SJCRH30 (cell line): ENCODE measurements around the gene DHX8. TPM values are rescaled to one million over a fixed set of nuclear protein-coding genes. Genes with fewer than 3 reads are reported as not detected.
"Not testable (repeated sequence)": the region's sequence is repeated elsewhere in the genome, so short reads cannot be mapped to it uniquely, and the experiment has no call there.

Experiments used
- DNase-seq, 2 experiments: peaks; one replicate each; pipeline ENCODE4 v3.0.0-alpha.2; 2015 to 2020
- H3K27ac ChIP-seq: fragments of 250-450 bp; sonication (Bioruptor Pico); 2 replicates; pipeline ENCODE4 v1.5.1; 2020; ENCODE audit warnings: mild to moderate bottlenecking, moderate library complexity
- H3K27me3 ChIP-seq: fragments of 250-450 bp; sonication (Bioruptor Pico); 2 replicates; pipeline ENCODE4 v1.5.1; 2020; ENCODE audit warnings: mild to moderate bottlenecking, moderate library complexity
- H3K36me3 ChIP-seq: fragments of 250-450 bp; sonication (Bioruptor Pico); 2 replicates; pipeline ENCODE4 v1.5.1; 2020; ENCODE audit warnings: mild to moderate bottlenecking, moderate library complexity
- H3K4me1 ChIP-seq: fragments of 250-450 bp; sonication (Bioruptor Pico); 2 replicates; pipeline ENCODE4 v1.5.1; 2020; ENCODE audit warnings: mild to moderate bottlenecking, moderate library complexity
- H3K4me3 ChIP-seq: fragments of 250-450 bp; sonication (Bioruptor Pico); 2 replicates; pipeline ENCODE4 v1.5.1; 2020; ENCODE audit warnings: mild to moderate bottlenecking, moderate library complexity
- H3K9me3 ChIP-seq: fragments of 250-450 bp; sonication (Bioruptor Pico); replicated peaks from 2 replicates; pipeline ENCODE4 v1.5.1; 2020; ENCODE audit warnings: mild to moderate bottlenecking, moderate library complexity
- total RNA-seq: library from RNA; depleted of rRNA; stranded (reverse); fragments of >200 nt; shearing (Covaris generic); gene quantifications from 2 replicates; pipeline ENCODE4 v1.2.3, GENCODE V29; 2014; rRNA removed

The DHX8 gene
- total RNA-seq: 54.3 and 56.2 TPM in 2 replicates

DNA sequence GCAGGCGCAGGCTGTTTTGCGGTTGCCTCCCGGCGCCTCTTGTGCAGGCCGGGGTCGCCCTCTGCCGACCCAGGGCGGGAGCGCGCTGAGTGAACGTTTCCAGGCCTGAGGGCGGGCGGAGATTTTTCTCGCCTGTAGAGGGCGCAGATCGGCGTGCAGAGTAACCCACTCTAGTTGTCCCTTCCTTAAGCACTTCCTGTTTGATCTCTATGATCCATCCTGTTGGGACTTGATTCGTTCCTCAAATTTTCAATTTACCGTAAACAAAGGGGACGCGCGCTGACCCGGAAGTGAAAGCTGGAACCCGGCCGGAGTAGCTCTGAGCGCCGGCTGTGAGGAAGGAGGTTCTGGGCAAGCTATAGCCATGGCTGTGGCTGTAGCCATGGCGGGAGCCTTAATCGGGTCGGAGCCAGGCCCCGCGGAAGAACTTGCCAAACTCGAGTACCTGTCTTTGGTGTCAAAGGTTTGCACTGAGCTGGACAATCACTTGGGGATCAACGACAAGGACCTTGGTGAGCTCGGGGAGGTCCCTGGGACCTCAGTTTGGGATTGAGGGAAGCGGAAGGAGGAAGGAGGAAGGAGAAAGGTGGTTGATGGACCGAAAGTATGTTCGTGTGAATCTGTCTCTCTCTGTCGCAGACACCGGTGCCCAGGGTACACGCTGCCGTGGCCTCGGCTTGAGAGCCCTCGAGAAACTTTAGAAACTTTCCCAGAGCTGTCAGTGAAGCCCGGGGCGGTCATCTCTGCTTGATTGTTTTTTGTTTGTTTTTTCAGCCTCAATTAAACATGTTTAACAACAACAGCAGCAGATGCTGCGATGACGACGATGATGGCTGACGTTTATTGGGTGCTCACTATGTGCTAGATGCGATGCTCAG, at the start of gene DHX8:
DHX8 (plus strand) TSS at position 302 of the 878 bp plus-strand sequence; CDS start at position 365, 63 bp downstream.
- no peaks in the 10 kb centered on the region for H3K27me3 ChIP-seq
- H3K36me3 ChIP-seq: no peaks in the 10 kb centered on the region
- H3K4me1 ChIP-seq: peaks cover 6% of the 10 kb centered on the region
- H3K4me3 ChIP-seq: peak within 1 kb of the TSS; percentile 77
- peak within 1 kb of the TSS; percentile 69 for H3K27ac ChIP-seq
- H3K9me3 ChIP-seq: no peaks in the 10 kb centered on the region
- peak; percentile 96 to 99 for DNase-seq

DNA sequence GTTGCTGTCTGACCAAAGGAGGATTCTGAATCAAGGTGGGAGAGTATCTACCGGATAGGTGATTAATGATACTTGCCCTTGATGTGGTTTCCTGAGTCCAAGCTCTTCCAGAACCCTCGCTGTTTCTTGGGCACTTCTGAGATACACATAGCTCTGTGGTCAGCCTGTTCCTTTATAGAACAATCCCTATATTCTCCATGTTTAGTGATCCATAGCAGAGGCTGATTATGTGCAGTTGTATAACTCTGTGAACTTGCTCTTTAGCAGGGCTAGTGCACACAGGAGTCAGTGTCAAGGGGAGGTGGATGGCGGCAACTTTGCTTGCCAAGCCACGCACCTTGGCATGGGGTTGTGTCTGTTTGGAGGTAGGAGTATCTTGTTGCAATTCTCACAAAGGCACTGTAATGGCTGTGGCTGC, 48.9 kb upstream of the DHX8 start:
- DNase-seq: no peak
- Histone ChIP-seq H3K27ac (no peak overlapping the region), H3K36me3 (no peaks in the 10 kb centered on the region), H3K27me3 (peaks cover 3% of the 10 kb centered on the region; the same call in 1 of the 2 replicates), H3K4me3 (no peak overlapping the region), H3K4me1 (no peaks in the 10 kb centered on the region), H3K9me3 (no peaks in the 10 kb centered on the region)

DNA sequence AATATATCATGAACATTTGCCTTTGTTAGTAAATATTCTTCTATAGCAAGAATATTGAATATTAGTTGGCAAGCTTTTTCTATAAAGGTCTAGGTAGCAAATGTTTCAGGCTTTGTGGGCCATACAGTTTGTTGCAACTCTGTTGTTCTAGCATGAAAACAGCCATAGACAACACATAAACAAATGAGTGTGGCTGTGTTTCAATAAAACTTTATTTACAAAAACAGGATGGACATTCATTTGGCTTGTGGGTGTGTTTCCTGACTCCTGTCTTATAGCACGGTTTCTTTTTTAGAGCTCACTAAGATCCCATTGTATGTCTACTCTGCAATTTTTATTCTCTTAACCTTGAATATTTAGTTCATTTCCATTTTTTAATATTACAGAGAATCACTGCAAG, 46.0 kb upstream of the DHX8 start:
- H3K4me3 ChIP-seq: no peak overlapping the region
- no peak for DNase-seq
- 0 out of 2 replicates have a peak, but pooled peaks cover 3% of the 10 kb centered on the region for H3K27me3 ChIP-seq
- no peaks in the 10 kb centered on the region for H3K4me1 ChIP-seq
- H3K36me3 ChIP-seq: no peaks in the 10 kb centered on the region
- H3K27ac ChIP-seq: no peak overlapping the region
- no peaks in the 10 kb centered on the region for H3K9me3 ChIP-seq

DNA sequence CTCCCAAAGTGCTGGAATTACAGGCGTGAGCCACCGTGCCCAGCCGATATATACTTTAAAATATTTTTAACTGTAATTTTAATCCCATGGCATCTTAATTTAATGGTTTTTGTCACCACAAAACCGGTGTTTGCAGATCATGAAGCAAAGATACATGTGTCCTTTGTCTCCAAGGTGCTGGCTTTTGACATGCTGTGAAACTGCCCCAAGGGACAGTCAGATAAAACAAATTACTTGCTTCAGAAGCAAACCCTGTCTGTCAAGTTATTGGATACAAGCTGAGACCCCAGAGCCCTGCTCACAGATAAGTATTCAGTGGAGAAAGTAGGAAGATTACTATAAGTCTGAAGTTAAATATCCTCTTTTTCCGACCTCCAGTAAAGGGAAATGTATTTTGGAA, 45.1 kb upstream of the DHX8 start:
- Histone ChIP-seq H3K4me3 (no peak overlapping the region), H3K36me3 (no peaks in the 10 kb centered on the region), H3K4me1 (no peaks in the 10 kb centered on the region), H3K9me3 (no peaks in the 10 kb centered on the region), H3K27me3 (0 out of 2 replicates have a peak, but pooled peaks cover 3% of the 10 kb centered on the region), H3K27ac (no peak overlapping the region)
- DNase-seq: no peak

DNA sequence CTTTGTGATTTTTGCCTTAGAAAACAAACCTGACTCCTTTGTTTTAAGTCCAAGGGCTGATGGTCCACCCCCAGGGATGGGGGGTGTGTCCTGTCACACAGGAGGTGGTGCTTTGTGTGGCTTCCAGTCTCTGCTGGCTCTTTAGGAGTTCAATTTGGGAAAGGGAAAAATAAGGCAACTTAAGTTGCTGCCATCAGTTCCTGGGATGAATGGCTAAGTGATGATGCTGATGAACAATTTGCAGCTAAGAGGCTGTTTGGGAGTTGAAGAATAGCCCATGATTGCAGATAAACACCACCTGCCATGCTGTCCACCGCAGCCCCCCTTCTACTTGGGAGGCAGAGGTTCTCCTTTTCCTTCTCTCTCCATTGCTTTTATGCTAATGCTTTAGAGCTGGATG, 44.7 kb upstream of the DHX8 start:
- DNase-seq: no peak
- H3K36me3 ChIP-seq: no peaks in the 10 kb centered on the region
- 0 out of 2 replicates have a peak, but pooled peaks cover 3% of the 10 kb centered on the region for H3K27me3 ChIP-seq
- no peak overlapping the region for H3K27ac ChIP-seq
- no peaks in the 10 kb centered on the region for H3K9me3 ChIP-seq
- no peak overlapping the region for H3K4me3 ChIP-seq
- H3K4me1 ChIP-seq: no peaks in the 10 kb centered on the region

DNA sequence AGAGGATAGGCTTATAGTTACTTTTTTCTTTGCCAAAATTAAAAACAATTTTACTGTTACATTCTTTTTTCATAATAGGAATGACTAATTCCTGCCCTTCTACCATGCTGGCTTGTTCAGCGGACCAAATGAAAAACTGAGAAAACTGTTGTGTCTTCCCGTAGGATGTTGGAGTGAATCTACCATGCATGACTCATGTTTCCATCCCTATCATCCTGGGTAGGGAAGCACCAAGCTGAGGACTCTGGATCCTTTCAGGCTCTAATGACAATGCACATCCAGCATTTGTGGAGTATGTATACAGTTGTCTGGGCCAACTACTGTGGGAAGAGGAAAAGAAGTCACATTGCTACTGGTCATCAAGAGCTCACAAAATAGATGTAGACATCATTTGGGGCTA, 41.1 kb upstream of the DHX8 start:
- H3K4me3 ChIP-seq: no peak overlapping the region
- H3K27ac ChIP-seq: no peak overlapping the region
- H3K4me1 ChIP-seq: no peaks in the 10 kb centered on the region
- H3K27me3 ChIP-seq: 0 out of 2 replicates have a peak, but pooled peaks cover 3% of the 10 kb centered on the region
- no peaks in the 10 kb centered on the region for H3K9me3 ChIP-seq
- no peaks in the 10 kb centered on the region for H3K36me3 ChIP-seq
- no peak for DNase-seq

DNA sequence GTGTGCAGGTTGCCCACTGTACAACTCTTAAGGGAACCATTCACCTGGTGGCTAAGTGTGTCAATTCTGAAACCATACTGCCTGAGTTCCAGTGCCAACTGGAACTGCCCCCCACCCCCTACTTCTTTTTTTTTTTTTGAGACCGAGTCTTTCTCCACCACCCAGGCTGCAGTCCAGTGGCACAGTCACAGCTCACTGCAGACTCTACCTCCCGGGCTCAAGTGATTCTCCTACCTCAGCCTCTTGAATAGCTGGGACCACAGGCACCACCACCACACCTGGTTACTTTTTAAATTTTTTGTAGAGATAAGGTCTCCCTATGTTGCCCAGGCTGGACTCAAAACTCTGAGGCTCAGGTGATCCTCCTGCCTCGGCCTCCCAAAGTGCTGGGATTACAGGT, 40.4 kb upstream of the DHX8 start:
- H3K4me3 ChIP-seq: no peak overlapping the region
- no peaks in the 10 kb centered on the region for H3K9me3 ChIP-seq
- H3K36me3 ChIP-seq: no peaks in the 10 kb centered on the region
- no peak for DNase-seq
- 0 out of 2 replicates have a peak, but pooled peaks cover 3% of the 10 kb centered on the region for H3K27me3 ChIP-seq
- H3K27ac ChIP-seq: no peak overlapping the region
- no peaks in the 10 kb centered on the region for H3K4me1 ChIP-seq

DNA sequence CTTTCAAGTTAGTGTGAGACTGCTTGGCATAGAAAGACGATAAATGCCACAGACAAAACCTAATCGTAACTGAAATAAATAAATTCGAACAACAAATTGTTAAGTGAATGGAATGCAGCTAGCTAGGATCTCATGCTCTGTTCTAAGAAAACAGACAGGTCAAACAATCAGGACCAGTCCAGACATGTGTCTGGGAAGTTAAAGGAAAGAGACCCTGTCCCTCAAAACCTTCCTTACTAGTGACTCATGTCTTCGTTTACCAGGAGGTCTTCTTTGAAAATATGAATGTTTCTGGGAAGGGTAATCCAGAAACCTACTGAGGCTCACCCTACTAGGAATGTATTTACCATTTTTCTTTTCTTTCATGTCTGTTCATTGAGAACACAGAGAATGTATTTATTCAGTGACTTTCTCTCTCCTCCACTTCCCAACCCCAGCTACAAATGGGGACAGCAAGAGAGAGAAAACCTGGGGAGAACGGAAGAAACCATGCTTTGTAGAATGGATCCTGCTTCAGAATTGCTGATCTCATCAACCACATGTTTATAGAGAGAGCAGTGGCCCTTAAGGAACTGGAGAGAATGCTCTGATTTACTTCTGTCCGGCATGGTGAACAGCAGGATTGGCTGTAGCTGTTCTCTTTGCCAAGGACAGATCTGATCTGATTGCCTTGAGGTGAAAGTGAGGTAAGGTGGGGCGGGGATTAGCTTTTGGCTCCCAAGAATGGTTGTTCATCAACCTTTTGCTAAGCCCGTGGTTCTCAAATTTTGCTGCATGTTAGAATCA, 39.4 kb upstream of the DHX8 start:
- DNase-seq: no peak
- H3K4me3 ChIP-seq: no peak overlapping the region
- no peaks in the 10 kb centered on the region for H3K9me3 ChIP-seq
- H3K36me3 ChIP-seq: no peaks in the 10 kb centered on the region
- H3K27me3 ChIP-seq: no peaks in the 10 kb centered on the region
- no peak overlapping the region for H3K27ac ChIP-seq
- no peaks in the 10 kb centered on the region for H3K4me1 ChIP-seq

DNA sequence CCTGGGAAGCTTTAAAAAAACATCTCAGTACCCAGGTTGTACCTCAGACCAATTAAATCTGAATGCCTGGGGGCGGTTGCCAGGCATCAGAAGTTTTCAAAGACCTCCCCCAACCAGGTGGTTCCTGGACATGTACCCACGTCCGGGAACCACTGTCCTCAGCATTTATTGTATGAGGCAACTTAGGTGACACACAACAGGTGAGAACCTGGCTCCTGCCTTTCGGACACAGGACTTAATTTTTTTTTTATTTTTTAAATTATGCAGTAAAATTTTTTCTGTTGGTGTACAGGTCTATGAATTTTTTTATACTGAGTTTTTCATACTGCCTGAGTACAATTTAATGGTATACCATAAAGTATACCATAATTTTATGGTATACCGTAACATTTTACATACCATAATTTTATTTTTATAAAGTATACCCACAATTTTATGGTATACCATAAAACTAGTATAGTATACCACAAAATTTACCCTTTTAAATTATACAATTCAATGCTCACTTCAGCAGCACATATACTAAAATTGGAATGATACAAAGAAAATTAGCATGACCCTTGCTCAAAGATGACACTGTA, 38.7 kb upstream of the DHX8 start:
- DNase-seq: no peak
- Histone ChIP-seq H3K4me1 (no peaks in the 10 kb centered on the region), H3K9me3 (no peaks in the 10 kb centered on the region), H3K36me3 (no peaks in the 10 kb centered on the region), H3K4me3 (no peak overlapping the region), H3K27me3 (no peaks in the 10 kb centered on the region), H3K27ac (no peak overlapping the region)

DNA sequence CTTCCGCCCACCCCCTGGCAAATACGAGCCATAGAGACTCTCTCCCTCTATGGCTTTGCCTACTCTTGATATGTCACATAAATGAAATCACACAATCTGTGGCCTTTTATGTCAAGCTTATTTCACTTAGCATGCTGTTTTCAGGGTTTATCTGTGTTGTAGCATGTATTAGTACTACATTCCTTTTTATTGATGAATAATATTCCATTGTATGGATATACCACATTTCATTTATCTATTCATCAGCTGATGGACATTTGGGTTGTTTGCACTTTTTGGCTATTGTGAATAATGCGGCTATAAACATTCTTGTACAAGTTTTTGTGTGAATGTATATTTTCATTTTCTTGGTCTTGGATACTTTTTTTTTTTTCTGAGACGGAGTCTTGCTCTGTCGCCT, 37.0 kb upstream of the DHX8 start:
- Histone ChIP-seq H3K4me3 (no peak overlapping the region), H3K9me3 (no peaks in the 10 kb centered on the region), H3K36me3 (no peaks in the 10 kb centered on the region), H3K4me1 (no peaks in the 10 kb centered on the region), H3K27ac (no peak overlapping the region), H3K27me3 (no peaks in the 10 kb centered on the region)
- no peak for DNase-seq

DNA sequence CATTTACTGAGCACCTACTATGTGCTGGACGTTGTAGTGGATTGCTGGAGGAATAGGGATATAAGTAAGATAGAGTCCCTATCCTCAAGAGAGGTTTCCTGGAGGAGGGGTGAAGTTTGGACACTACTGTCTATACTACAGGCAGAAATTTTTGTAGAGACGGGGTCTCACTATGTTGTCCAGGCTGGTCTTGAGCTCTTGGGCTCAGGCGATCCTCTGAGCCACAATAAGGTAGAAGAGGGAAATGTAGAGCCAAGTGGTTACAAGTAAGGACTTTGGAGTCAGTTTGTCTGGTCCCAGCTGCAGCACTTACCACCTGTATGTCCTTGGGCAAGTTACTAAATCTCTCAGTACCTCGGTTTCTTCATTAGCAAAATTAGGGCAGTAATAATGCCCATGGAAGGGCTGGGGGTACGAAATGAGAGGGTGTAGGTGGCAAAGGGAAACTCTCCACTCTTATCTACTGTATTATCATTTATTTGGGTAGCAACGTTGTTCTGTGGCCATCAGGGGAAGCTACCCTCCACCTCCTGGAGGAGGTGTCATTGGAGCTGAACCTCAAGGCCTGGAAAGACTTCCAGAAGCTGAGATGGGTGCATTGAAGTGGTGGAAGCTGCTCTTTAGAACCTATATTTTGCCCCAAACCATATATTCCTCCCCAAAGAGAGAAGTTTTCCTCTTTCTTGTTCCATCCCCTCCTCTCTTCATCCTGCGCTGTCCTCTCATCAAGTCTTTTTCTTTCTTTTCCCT, 34.9 kb upstream of the DHX8 start:
- Histone ChIP-seq H3K4me3 (no peak overlapping the region), H3K4me1 (no peaks in the 10 kb centered on the region), H3K36me3 (no peaks in the 10 kb centered on the region), H3K9me3 (no peaks in the 10 kb centered on the region), H3K27me3 (no peaks in the 10 kb centered on the region), H3K27ac (no peak overlapping the region)
- no peak for DNase-seq

DNA sequence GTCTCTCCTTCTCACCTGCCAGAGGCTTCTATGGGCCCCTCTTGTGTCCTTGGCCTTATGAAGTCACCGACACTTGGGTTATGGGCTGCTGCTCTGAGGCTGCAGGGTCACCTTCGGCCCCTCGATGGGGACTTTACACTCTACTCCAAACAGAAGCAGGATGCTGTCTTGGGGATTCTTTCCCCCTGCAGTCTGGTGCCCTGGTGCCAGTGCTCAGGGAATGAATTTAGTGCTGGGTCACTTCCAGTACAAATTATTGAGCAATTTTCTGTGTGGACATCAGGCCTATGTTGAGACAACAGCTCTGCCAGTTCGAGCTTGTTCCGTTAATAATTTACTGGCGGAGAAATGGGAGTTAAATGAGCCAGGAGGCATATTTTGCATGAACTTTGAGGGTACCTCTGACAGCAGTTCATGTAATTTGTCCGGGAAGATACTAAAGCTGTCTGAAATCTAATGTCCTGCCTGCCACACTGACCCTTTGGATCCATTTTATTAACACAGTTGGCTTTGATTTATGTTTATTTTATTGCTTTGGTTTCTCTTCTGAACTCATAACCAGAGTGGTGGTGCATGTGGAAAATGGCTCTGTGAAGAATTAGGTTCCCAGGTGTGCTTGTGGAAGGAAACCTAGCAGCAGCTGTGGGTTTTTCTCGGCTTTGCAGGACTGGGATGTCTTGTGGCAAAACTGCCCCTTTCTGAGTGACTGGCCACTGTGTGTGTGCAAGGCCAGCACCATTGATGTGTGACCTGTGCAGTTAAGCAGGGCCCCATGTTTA, 34.1 kb upstream of the DHX8 start:
- Histone ChIP-seq H3K27ac (no peak overlapping the region), H3K4me3 (no peak overlapping the region), H3K4me1 (no peaks in the 10 kb centered on the region), H3K36me3 (no peaks in the 10 kb centered on the region), H3K27me3 (no peaks in the 10 kb centered on the region), H3K9me3 (no peaks in the 10 kb centered on the region)
- DNase-seq: no peak

DNA sequence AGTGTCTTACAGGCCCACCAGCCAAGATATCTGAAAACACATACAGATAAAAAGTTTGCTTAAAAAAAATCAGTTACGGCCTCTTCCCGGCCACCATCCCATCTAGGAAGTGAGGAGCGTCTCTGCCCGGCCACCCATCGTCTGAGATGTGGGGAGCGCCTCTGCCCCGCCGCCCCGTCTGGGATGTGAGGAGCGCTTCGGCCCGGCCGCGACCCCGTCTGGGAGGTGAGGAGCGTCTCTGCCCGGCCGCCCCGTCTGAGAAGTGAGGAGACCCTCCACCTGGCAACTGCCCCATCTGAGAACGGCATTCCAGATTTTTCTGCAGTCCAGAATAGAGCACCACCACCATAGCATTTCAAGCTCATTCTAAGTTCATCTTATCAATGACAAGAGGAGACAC, 33.0 kb upstream of the DHX8 start:
- not testable (repeated sequence) for H3K36me3 ChIP-seq, H3K9me3 ChIP-seq, H3K27ac ChIP-seq, H3K4me1 ChIP-seq, H3K4me3 ChIP-seq, H3K27me3 ChIP-seq, DNase-seq

DNA sequence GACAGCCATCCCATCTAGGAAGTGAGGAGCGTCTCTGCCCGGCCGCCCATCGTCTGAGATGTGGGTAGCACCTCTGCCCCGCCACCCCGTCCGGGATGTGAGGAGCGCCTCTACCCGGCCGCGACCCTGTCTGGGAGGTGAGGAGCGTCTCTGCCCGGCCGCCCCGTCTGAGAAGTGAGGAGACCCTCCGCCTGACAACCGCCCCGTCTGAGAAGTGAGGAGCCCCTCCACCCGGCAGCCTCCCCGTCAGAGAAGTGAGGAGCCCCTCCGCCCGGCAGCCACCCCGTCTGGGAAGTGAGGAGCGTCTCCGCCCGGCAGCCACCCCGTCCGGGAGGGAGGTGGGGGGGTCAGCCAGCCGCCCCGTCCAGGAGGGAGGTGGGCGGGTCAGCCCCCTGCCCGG, 32.0 kb upstream of the DHX8 start:
- H3K36me3 ChIP-seq, H3K27ac ChIP-seq, DNase-seq, H3K9me3 ChIP-seq, H3K4me1 ChIP-seq, H3K27me3 ChIP-seq, H3K4me3 ChIP-seq: not testable (repeated sequence)
